ENCODE measurements around the gene BMP2.

The BMP2 gene

GRCh38 chr20:6767536-6768227 lies at the start of gene BMP2:
Gene BMP2, plus strand, starts transcription at chr20:6767686. Its CDS starts 2,441 bp downstream, at chr20:6770127.
- DNase-seq (ENCODE audit: low spot score), result peak; percentile 88

GRCh38 chr20:6718662-6719368 lies 48.7 kb upstream of the BMP2 start:
- no peak for DNase-seq (ENCODE audit: low spot score)

GRCh38 chr20:6719369-6719721 lies 48.1 kb upstream of the BMP2 start:
- no peak for DNase-seq (ENCODE audit: low spot score)

- no peak for DNase-seq (ENCODE audit: low spot score)
Observed at GRCh38 chr20:6726761-6727160, 40.7 kb upstream of the BMP2 start.

- no peak for DNase-seq (ENCODE audit: low spot score)
Observed at GRCh38 chr20:6730672-6731328, 36.7 kb upstream of the BMP2 start.

GRCh38 chr20:6732001-6732447 lies 35.5 kb upstream of the BMP2 start:
- no peak for DNase-seq (ENCODE audit: low spot score)

- no peak for DNase-seq (ENCODE audit: low spot score)
Observed at GRCh38 chr20:6732851-6733250, 34.6 kb upstream of the BMP2 start.

GRCh38 chr20:6733965-6734364 lies 33.5 kb upstream of the BMP2 start:
- no peak for DNase-seq (ENCODE audit: low spot score)

GRCh38 chr20:6735942-6736845 lies 31.3 kb upstream of the BMP2 start:
- no peak for DNase-seq (ENCODE audit: low spot score)

- DNase-seq (ENCODE audit: low spot score), result no peak
Observed at GRCh38 chr20:6739406-6739805, 28.1 kb upstream of the BMP2 start.

- no peak for DNase-seq (ENCODE audit: low spot score)
Observed at GRCh38 chr20:6740096-6740495, 27.4 kb upstream of the BMP2 start.

GRCh38 chr20:6744180-6744579 lies 23.3 kb upstream of the BMP2 start:
- DNase-seq (ENCODE audit: low spot score), result no peak

- DNase-seq (ENCODE audit: low spot score), result no peak
Observed at GRCh38 chr20:6744805-6745204, 22.7 kb upstream of the BMP2 start.

- DNase-seq (ENCODE audit: low spot score), result no peak
Observed at GRCh38 chr20:6746901-6747609, 20.4 kb upstream of the BMP2 start.

GRCh38 chr20:6750438-6750837 lies 17.0 kb upstream of the BMP2 start:
- no peak for DNase-seq (ENCODE audit: low spot score)

GRCh38 chr20:6756693-6757595 lies 10.5 kb upstream of the BMP2 start:
- no peak for DNase-seq (ENCODE audit: low spot score)

GRCh38 chr20:6764619-6765018 lies 2.9 kb upstream of the BMP2 start:
- DNase-seq (ENCODE audit: low spot score), result no peak

- peak; percentile 30 for DNase-seq (ENCODE audit: low spot score)
Observed at GRCh38 chr20:6765469-6766058, 1.9 kb upstream of the BMP2 start.

- DNase-seq (ENCODE audit: low spot score), result no peak
Observed at GRCh38 chr20:6766433-6766832, 1.1 kb upstream of the BMP2 start.

GRCh38 chr20:6767126-6767535 lies 355 bp upstream of the BMP2 start:
- DNase-seq (ENCODE audit: low spot score), result no peak

Measured in AG08396 (cell line).